Liver (tissue), 3 donors: Measurements from ENCODE around the gene ASTN1.

ENCODE experiments used
- CTCF ChIP-seq: fragments of 150-350 bp; IDR thresholded peaks from 2 replicates; pipeline ENCODE4 v1.5.1; 2017; ENCODE audit warnings: improper control_type of control experiment, low read depth, low read length; ENCODE audit not compliant: missing input control
- FOXA1 ChIP-seq: IDR thresholded peaks from 2 replicates; pipeline ENCODE4 v1.6.1; 2016; ENCODE audit warnings: antibody characterized with exemption
- GABPA ChIP-seq, 2 donors: IDR thresholded peaks in 1 of 2; conservative IDR thresholded peaks in 1 of 2; 2 replicates each; pipeline ENCODE4 v1.6.1; 2016; ENCODE audit warnings: antibody characterized with exemption in 2 of 2, mild to moderate bottlenecking in 1 of 2, moderate library complexity in 1 of 2
- JUND ChIP-seq, 2 donors: IDR thresholded peaks; 2 replicates each; pipeline ENCODE4 v1.6.1; 2016; ENCODE audit warnings: antibody characterized with exemption in 2 of 2
- MAX ChIP-seq: IDR thresholded peaks from 2 replicates; pipeline ENCODE4 v1.6.1; 2016; ENCODE audit warnings: antibody characterized with exemption
- NR2F2 ChIP-seq: IDR thresholded peaks from 2 replicates; pipeline ENCODE4 v1.6.1; 2016; ENCODE audit warnings: antibody characterized with exemption
- REST ChIP-seq: IDR thresholded peaks from 2 replicates; pipeline ENCODE4 v1.6.1; 2016; ENCODE audit warnings: antibody characterized with exemption, mild to moderate bottlenecking
- SP1 ChIP-seq: IDR thresholded peaks from 2 replicates; pipeline ENCODE4 v1.6.1; 2018; ENCODE audit warnings: antibody characterized with exemption, mild to moderate bottlenecking
- TAF1 ChIP-seq: conservative IDR thresholded peaks from 2 replicates; pipeline ENCODE4 v1.6.1; 2016; ENCODE audit warnings: antibody characterized with exemption, mild to moderate bottlenecking
- ZBTB33 ChIP-seq: IDR thresholded peaks from 2 replicates; pipeline ENCODE4 v1.6.1; 2016; ENCODE audit warnings: antibody characterized with exemption
- TF ChIP-seq, protein P1 (sequence below): IDR thresholded peaks from 2 replicates; pipeline ENCODE4 v1.6.1; 2016; ENCODE audit warnings: antibody characterized with exemption
- donor health status: healthy.
- donor health status: healthy.

- TF ChIP-seq CTCF (no peak), JUND (IDR thresholded peaks at IDR 0.05) (no peak), TAF1 (no peak), REST (no peak), MAX (no peak), FOXA1 (no peak), ZBTB33 (no peak), SP1 (no peak), GABPA (IDR thresholded peaks at IDR 0.05 in 1 of 2, conservative IDR thresholded peaks at IDR 0.05 in 1 of 2) (no peak), NR2F2 (no peak)
- TF ChIP-seq, protein P1, sequence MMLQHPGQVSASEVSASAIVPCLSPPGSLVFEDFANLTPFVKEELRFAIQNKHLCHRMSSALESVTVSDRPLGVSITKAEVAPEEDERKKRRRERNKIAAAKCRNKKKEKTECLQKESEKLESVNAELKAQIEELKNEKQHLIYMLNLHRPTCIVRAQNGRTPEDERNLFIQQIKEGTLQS: no peak
Observed at GRCh38 chr1:177171536-177172123, 7.1 kb upstream of the ASTN1 start.
